HG02970 (cell line): ENCODE results near the gene SIDT2.
"Not testable (repeated sequence)": the region's sequence is repeated elsewhere in the genome, so short reads cannot be mapped to it uniquely, and the experiment has no call there.

Source experiments
- ATAC-seq: cut with Tn5 transposase; IDR thresholded peaks from one replicate; pipeline ENCODE4 v1.9.1; 2021; ENCODE audit warnings: mild to moderate bottlenecking, moderate library complexity, moderate number of reproducible peaks; ENCODE audit not compliant: unreplicated experiment, low FRiP score

The SIDT2 gene

DNA sequence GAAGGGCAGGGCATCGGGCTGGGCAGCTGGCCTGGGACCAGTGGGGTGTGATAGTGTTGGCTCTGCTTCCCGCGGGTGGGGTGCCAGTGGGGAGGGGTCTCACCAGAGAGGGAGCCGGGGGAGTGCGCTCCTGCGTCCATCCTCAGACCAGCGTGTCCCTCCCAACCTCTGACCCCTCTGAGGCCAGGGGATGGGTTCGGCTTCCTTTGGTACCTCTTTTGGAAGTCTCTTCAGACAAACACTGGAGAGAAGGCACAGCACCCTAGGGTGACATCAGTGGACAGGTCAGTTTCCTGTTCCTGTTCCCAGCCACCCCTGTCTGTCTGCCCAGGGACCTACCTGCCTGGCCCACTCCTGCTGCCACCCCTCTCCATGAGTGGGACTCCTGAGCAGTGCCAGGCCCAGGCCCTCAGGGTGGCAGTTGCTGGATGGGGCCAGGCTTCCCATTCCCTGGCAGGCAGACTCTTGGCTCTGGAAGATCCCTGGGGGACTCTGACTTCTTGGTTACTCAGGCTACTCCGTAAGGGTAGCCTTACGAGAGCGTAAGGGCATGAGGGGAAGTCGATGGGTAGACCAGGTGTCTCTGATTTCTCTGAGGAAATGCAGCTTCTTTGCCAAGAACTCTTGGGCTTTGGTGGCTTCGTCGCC is 23.2 kb downstream of the SIDT2 start:
- no peak for ATAC-seq

DNA sequence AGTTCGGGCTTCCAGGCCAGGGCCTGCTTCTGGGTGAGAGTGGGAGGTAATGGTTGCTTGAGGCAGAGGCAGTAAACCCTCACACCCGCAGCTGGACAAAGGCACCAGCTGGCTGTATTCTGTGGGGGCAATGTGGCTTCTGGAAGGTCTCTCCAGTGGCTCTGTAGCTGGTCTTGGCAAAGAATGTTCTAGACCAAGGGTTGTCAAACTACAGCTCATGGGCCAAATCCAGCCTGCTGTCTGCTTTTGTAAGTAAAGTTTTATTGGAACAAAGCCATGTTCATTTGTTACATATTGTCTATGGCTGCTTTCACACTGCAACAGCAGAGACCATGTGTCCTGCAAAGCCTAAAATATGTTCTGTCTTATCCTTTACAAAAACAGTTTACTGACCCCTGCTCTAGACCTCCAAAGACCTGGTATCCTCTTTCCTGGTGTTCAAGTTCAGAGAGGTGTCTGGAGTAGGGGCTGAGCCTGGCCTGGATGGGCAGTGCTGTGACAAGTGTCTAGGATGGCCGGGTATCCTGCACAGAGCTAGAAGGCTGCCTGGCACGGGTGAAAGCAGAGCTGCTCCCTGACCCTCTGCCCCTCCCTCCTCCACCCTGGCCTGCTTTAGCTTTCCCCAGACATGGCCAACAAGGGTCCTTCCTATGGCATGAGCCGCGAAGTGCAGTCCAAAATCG is 24.0 kb downstream of the SIDT2 start:
- ATAC-seq, result no peak

DNA sequence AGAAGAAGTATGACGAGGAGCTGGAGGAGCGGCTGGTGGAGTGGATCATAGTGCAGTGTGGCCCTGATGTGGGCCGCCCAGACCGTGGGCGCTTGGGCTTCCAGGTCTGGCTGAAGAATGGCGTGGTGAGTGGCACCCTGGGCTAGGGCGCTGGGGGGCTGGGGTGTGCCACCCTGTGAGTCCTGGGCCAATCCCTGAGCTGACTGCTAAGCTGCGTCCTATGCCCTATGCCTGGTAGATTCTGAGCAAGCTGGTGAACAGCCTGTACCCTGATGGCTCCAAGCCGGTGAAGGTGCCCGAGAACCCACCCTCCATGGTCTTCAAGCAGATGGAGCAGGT is 24.5 kb downstream of the SIDT2 start:
- no peak for ATAC-seq

- ATAC-seq, result no peak
Measured at GRCh38 chr11:117204283-117205080, 25.9 kb downstream of the SIDT2 start.

- no peak for ATAC-seq
Measured at GRCh38 chr11:117205211-117205818, 26.8 kb downstream of the SIDT2 start.

DNA sequence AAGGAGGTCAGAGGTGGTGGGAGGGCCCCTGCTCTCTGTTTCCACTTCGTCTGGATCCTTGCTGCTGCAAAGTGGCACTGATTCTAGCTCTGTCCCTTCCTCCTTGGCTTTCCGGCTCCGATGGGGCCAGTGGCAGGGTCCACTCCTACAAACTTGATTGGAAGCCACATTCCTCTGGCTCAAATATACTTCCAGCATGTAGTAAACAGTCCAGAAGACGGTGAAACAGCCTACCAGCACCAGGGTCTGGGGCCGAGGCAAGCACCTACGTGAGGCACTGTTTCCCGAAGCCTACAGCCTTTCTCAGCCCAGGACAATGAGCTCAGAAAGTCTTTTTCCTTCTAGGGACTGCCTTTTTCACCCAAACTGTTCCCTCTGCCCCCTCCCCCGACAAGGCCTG is 27.6 kb downstream of the SIDT2 start:
- ATAC-seq, result not testable (repeated sequence)

GRCh38 chr11:117206859-117207258 is 28.3 kb downstream of the SIDT2 start:
- ATAC-seq, result not testable (repeated sequence)

DNA sequence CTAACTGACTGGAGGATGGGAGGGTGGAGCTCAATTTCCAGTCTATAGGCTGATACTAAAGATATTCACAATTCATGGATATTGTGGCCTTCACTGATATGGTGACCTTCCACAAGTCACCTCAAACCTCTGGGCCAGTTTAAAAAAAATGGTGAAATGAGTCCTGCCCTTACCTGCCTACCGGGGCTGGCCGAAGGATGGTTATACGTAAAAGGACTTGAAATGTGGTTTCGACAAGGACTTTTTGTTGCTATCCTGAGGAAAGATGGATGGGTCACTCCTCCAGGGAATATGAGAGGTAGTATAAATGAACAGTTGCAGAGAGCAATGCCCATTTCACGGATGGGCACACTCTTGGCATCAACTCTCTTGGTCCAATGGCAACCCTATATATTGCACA is 28.9 kb downstream of the SIDT2 start:
- ATAC-seq, result not testable (repeated sequence)

DNA sequence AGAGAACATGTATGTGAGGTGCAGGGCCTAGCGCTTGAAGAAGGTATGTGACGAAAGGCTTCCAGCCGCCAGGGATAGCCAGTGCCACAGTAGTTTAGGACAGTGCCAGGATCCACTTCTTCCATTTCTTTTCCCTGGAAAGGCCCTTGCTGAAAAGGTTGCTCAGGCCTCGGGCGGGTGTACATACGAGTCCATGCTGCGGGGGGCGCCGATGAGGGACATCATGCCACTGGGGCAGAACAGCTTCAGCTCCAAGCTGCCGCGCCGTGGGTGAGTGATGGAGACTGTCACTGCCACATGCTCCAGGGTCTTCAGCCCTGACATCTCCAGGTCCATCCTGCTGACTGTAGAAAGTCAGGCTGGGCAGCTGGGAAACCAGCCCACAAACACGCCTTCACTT is 30.2 kb downstream of the SIDT2 start:
- ATAC-seq, result not testable (repeated sequence)

DNA sequence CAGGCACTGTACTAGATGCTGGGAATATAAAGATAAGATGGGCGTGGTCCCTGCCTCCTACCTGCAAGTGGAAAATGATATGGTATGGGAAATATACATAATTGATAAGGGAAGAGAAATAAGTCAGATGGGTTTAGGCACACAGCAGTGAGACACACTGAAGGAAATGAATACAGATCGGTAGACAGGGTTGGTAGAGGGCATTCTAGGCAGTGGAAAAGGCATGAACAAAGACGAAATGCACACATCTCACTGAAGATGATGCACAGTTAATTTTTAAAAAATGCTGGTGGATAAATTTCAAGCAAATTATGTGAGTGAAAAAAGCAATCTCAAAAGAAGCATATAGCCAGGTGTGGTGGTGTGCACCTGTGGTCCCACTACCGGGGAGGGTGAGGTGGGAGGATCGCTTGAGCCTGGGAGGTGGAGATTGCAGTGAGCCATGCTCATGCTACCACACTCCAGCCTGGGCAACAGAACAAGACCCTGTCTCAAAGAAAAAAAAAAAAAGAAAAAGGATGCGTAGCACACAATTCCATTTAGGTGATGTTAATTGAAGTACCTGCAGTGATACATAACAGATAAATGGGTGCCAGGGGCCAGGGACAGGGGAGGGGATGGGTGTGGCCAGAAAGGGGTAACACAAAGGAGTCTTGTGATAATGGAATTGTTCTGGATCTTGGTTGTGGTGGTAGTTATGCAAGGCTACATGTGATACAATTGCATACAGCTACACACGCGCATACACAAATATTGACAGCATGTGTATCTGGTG is 31.0 kb downstream of the SIDT2 start:
- not testable (repeated sequence) for ATAC-seq

DNA sequence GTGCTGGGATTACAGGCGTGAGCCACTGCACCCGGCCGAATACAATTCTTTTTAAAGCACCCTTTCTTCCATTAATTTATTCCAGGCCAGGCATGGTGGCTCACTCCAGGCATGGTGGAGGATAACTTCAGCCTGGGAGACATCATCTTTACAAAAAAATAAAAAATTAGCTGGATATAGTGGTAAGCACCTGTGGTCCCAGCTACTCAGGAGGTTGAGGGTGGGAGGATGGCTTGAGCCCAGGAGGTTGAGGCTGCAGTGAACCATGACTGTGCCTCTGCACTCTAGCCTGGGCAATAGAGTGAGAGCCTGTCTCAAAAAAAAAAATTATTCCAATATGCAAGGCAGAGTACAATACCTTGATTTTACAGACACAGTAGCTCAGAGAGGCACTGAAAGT is 32.1 kb downstream of the SIDT2 start:
- no peak for ATAC-seq

DNA sequence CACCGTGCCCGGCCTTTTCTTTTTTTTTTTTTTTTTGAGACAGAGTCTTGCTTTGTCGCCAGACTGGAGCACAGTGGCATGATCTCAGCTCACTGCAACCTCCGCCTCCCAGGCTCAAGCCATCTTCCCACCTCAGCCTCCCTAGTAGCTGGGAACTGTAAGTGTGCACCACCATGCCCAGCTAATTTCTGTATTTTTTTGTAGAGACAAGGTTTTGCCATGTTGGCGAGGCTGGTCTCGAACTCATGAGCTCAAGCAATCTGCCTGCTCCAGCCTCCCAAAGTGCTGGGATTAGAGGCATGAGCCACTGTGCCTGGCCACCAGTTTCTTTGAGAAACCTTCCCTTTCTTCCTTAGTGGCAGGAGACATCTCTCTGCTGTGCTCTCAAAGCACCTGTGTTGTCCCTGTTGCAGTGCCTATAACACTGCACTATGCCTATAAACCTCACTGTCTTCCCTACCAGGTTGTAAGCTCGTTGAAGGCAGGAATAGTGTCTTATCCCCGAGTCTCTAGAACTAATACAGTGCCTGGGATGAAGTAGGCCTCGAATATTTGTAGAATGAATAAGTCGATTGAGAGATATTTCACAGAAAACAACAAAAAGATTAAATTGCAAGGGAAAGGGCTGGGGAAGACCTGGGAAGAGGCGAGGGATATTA is 34.3 kb downstream of the SIDT2 start:
- no peak for ATAC-seq

- ATAC-seq, result no peak
Measured at GRCh38 chr11:117214404-117215110, 36.0 kb downstream of the SIDT2 start.

GRCh38 chr11:117217141-117218084 is 38.9 kb downstream of the SIDT2 start:
- ATAC-seq, result no peak

DNA sequence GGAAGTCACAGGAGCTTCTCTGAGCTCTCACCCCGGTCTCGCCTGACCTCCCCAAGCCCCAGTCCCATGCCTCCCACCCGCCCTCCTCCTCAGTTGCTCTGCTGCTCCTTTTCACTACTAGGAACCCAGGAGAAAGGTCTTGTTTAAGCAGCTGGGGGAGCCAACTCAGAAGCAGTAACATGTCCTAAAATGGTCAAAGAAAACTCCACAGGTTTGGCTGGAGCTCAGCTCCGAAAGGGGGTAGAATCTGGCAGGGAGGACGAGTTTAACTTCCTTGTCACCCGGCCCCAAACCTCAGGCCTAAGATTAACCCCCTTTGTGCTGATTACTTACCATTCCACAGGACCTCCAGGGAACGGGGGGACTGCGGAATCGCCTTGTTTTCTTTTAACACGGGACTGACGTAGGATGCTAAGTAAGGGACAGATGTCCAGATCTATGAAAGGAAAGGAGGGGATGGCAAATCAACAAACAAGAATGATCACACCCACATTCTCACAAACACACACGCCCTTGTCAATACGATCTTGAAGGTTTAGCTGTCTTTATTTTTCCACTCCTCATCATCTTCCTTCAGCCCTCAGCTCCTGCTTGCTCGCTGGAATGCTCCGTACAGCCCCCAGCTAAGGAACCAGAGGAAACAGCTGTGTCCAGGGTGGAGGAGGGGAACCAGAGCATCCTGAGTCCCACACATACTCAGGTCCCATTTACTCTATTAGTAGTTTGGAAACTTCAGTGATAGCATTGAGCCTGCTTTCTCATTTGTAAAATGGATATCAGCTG is 39.8 kb downstream of the SIDT2 start:
- no peak for ATAC-seq

DNA sequence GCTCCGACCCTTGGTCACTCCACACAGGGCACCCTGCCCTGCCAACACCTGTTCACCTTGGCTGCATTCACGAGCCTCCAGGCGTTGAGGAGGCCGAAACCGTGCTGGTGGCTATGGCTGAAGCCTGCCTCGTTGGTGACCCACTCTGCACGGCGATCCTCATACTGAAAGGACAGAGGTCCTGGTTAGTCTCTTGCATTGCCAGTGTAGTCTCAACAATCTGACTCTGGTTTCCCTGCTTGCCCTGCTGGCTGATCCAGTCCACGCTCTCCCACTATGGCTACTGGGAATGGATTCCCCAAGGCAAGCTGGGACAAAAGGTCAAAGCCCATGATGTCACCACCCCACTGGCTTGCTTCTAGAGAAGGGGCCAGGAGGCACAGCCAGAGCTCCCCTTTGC is 40.5 kb downstream of the SIDT2 start:
- no peak for ATAC-seq

- ATAC-seq, result no peak
Measured at GRCh38 chr11:117219455-117219854, 40.9 kb downstream of the SIDT2 start.
